Small intestine (tissue), 7 donors: ENCODE results near the gene GID8. TPM values are rescaled to one million over a fixed set of nuclear protein-coding genes. Genes with fewer than 3 reads are reported as not detected.
A peak's percentile ranks its signal among the peaks of the same experiment; 100 is the strongest.

Experiments
- DNase-seq, 2 donors: peaks; one replicate each; pipeline versions ENCODE4 v3.0.0 to v3.0.0-alpha.2; 2013
- FAIRE-seq: peaks from 2 replicates; lab custom pipeline; 2012; peaks lifted over from hg19 to GRCh38; lab: Jason Lieb, UNC
- H3K27ac ChIP-seq, 3 donors: one replicate each; pipeline ENCODE4 v1.5.1; 2013; ENCODE audit warnings: low read length in 2 of 3, mild to moderate bottlenecking in 2 of 3, control low read depth in 1 of 3, inconsistent platforms in 1 of 3, low read depth in 1 of 3, moderate library complexity in 1 of 3
- H3K27me3 ChIP-seq, 3 donors: one replicate each; pipeline ENCODE4 v1.6.1; 2013; ENCODE audit warnings: low read length in 3 of 3, inconsistent platforms in 1 of 3; ENCODE audit not compliant: control insufficient read depth in 3 of 3, insufficient read depth in 3 of 3
- H3K36me3 ChIP-seq, 3 donors: one replicate each; pipeline ENCODE4 v1.6.1; 2013; ENCODE audit warnings: low read length in 3 of 3, inconsistent platforms in 1 of 3, low read depth in 1 of 3, mild to moderate bottlenecking in 1 of 3, moderate library complexity in 1 of 3; ENCODE audit not compliant: control insufficient read depth in 3 of 3, insufficient read depth in 2 of 3
- H3K4me1 ChIP-seq, 3 donors: one replicate each; pipeline ENCODE4 v1.6.1; 2013; ENCODE audit warnings: low read length in 2 of 3, inconsistent platforms in 1 of 3, low read depth in 1 of 3, mild to moderate bottlenecking in 1 of 3, moderate library complexity in 1 of 3; ENCODE audit not compliant: control insufficient read depth in 3 of 3, insufficient read depth in 2 of 3
- H3K4me3 ChIP-seq, 3 donors: one replicate each; pipeline ENCODE4 v1.5.1; 2013; ENCODE audit warnings: low read length in 3 of 3, control low read depth in 1 of 3, inconsistent platforms in 1 of 3, low read depth in 1 of 3, mild to moderate bottlenecking in 1 of 3, moderate library complexity in 1 of 3
- H3K9me3 ChIP-seq, 2 donors: one replicate each; pipeline ENCODE4 v1.6.1; 2013; ENCODE audit warnings: low read depth in 1 of 2, low read length in 1 of 2; ENCODE audit not compliant: control insufficient read depth in 2 of 2, insufficient read depth in 1 of 2
- WGBS, 3 donors: extraction: QIAGEN DNeasy Blood & Tissue Kit; methylation state at CpG; one replicate each; pipeline ENCODE4 v1.1.7; 2013; 5-methylcytosine and 5-hydroxymethylcytosine counted together
- polyA plus RNA-seq, 4 donors: library from polyadenylated mRNA; stranded (reverse) in 3 of 4; unstranded in 1 of 4; fragments of 200-250 nt in 3 of 4; fragments of 120-200 nt in 1 of 4; gene quantifications; one replicate each; pipeline versions ENCODE4 v1.2.1 to v1.2.3, GENCODE V29; 2013
- donor health status: healthy with polysubstance abuse.
- donor health status: control.
- donor health status: control.
- donor health status: Bipolar disorder and iron deficiency.
- donor health status: healthy.

GID8 gene
- polyA plus RNA-seq, 4 donors, result 14.3 to 31.0 (median 17.1) TPM

DNA sequence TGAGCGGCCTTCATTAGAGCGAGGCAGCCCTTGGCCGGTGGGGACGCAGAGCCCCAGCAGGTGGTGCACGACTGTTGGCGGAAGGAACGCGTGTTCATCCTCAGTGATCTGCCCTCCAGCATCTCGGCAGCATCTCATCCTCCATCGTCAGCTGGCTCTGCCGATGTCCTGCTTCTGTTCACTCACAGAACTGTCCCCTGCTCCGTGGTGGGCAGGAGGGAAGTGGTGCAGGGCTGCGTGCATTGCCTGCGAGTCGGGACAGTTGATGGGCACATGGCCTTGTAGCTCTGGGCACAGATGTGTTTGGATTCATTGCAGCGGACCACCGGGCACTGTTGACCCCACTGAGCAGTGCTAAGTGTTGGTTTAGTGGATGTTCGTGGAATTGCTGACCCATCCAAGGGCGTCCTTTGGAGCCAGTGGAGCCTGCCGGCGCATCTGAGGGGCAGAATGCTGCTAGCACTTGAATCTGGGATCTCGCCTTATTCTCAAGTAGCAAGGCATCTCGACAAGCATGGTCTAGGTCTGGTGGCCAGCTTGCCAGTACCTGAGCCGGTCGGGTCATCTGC is 7.9 kb downstream of the GID8 start:
- Histone ChIP-seq H3K4me3 (no peak overlapping the region), H3K9me3 (peaks cover 0 to 5% of the 10 kb centered on the region in 2 donors), H3K27me3 (no peaks in the 10 kb centered on the region), H3K4me1 (no peaks in the 10 kb centered on the region), H3K36me3 (peaks cover 12 to 73% (median 23%) of the 10 kb centered on the region in 3 donors), H3K27ac (no peak overlapping the region)
- no peak for FAIRE-seq
- WGBS, 3 donors, result 92 to 94% (median 94%) methylated on average over 24 to 25 of the region's 25 CpGs
- no peak for DNase-seq

- Histone ChIP-seq H3K27ac (no peak overlapping the region), H3K4me1 (peaks cover 0 to under 1% (median 0%) of the 10 kb centered on the region in 3 donors), H3K36me3 (peaks cover 11 to 76% (median 23%) of the 10 kb centered on the region in 3 donors), H3K9me3 (peaks cover 0 to 5% of the 10 kb centered on the region in 2 donors), H3K4me3 (no peak overlapping the region), H3K27me3 (no peaks in the 10 kb centered on the region)
- WGBS, 3 donors, result 14 to 68% (median 40%) methylated on average over 10 of the region's 10 CpGs
- DNase-seq (peak in 1 of 2 donors; percentile 50), FAIRE-seq (no peak)
Measured at GRCh38 chr20:62946918-62947317, 9.0 kb downstream of the GID8 start.

DNA sequence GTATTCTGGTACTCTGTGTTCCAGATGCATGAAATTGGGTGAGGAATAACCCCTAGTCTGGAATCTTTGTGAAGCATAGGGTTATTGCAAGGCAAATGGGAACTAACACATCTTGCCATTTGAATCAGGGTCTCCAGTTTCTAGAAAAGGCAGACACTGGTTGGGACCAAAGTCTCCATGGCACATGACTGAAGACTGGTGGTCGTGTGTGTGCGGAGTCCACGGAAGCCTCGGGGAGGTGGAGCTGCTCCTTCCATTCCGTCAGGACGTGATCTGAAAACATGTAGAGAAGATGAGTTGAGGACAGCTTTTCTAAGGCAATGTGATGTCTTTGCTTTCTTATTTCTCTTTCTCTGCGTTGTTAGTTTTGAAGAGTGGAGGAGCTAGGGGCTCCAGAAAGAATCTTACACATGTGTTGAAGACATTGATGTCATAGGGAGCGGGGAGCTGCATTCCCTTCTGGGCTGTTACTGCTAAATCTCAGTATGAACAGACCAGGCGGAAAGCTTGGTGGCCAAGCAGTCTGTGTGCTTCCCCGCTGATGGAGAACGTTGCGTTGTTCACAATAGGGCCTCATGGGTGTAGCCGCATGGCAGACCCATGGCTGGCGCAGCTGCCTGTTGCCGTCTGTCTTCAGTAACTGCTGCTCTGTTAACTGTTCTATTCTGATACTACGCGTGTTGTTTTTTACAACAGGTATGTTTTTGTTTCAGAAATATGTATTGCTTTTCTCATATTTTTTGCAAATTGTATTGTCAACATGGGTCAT is 9.8 kb downstream of the GID8 start:
- DNase-seq, result no peak
- Histone ChIP-seq H3K9me3 (peaks cover 0 to 5% of the 10 kb centered on the region in 2 donors), H3K4me3 (no peak overlapping the region), H3K27ac (no peak overlapping the region), H3K36me3 (peaks cover 11 to 69% (median 23%) of the 10 kb centered on the region in 3 donors), H3K27me3 (no peaks in the 10 kb centered on the region), H3K4me1 (peaks cover 0 to 5% (median 0%) of the 10 kb centered on the region in 3 donors)
- WGBS, 3 donors, result 93 to 95% (median 94%) methylated on average over 17 of the region's 17 CpGs
- FAIRE-seq, result no peak

DNA sequence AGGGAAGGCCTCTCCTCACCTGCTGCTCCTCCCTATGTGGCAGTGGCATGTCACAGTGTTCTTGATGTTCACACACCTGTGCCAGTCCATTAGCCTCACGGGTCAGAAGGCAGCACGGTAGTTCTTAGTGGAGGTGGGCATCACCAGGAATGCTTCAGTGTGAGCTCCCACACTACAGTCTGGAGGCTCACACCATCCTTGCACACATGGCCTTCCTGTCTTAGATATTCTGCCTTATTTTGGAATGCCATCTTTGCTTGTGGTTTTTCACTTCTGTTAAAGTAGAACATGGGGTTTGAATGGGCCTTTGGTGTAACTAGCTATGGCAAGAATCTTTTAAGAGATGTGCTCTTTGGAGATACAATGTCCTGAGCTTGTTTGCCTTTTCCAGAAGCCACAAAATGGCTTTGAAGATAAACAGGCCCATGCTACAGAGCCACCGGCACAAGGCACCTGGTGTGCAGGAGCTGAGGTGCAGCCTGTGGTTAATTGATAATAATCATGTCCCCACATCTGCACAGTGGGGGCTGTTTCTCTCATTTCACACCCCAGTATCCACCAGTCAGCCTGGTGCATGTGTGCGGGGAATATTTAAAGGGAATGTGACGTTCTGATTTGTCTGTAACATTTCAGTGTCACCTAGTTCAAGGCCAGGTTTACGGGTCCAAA is 11.3 kb downstream of the GID8 start:
- 94 to 97% (median 95%) methylated on average over 6 of the region's 6 CpGs for WGBS, 3 donors
- H3K27ac ChIP-seq, result no peak overlapping the region
- H3K27me3 ChIP-seq, result no peaks in the 10 kb centered on the region
- H3K9me3 ChIP-seq, result peaks cover 0 to 5% of the 10 kb centered on the region in 2 donors
- H3K4me1 ChIP-seq, result peaks cover 0 to 20% (median 0%) of the 10 kb centered on the region in 3 donors
- no peak for DNase-seq
- no peak for FAIRE-seq
- H3K4me3 ChIP-seq, result no peak overlapping the region
- peaks cover 7 to 55% (median 18%) of the 10 kb centered on the region in 3 donors for H3K36me3 ChIP-seq

DNA sequence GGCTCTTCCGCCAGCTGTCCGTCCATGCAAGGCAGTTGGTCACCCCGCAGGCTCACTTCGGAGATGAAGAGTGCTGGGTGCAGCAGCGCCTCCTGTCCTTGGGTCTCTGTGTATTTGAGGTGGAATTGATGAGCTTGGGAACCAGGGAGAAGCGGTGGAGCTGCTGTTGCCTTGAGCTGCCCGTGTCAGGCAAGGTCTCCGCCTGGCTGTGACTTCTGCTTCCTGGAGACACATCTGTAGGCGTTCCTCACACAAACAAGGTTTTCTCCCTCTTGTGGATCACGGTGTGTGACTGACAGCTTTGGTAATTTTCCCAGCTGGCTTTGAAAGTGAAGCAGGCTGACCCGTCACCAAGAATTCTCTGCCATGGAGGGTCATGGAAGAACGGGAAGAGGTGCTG is 12.0 kb downstream of the GID8 start:
- Histone ChIP-seq H3K27me3 (no peaks in the 10 kb centered on the region), H3K4me1 (peaks cover 0 to 24% (median 0%) of the 10 kb centered on the region in 3 donors), H3K27ac (no peak overlapping the region), H3K4me3 (no peak overlapping the region), H3K36me3 (peaks cover 2 to 49% (median 12%) of the 10 kb centered on the region in 3 donors), H3K9me3 (peaks cover 0 to 5% of the 10 kb centered on the region in 2 donors)
- DNase-seq (no peak), FAIRE-seq (no peak)
- 92 to 96% (median 95%) methylated on average over 12 of the region's 12 CpGs for WGBS, 3 donors

DNA sequence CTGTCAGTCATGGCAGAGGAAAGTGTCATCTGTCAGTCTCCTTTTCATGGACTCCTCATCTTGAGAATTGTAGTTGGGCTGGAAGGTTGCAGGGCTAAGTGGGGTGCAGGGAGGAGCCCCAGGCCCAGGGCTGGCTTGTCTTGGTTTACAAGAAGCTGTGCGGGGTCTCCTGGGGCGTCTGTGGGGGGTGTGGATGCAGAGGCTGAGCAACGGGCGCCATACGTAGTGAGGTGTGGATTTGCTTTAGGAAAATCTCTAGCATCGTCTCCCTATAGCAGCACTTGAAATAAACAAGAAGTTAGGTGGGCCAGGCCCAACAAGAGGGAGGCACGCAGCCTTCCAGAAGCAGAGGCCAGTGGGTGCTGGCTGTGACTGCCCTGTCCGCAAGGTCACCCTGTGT is 12.8 kb downstream of the GID8 start:
- Histone ChIP-seq H3K4me3 (no peak overlapping the region), H3K9me3 (peaks cover 0 to 5% of the 10 kb centered on the region in 2 donors), H3K27ac (no peak overlapping the region), H3K27me3 (no peaks in the 10 kb centered on the region), H3K4me1 (peaks cover 0 to 28% (median 0%) of the 10 kb centered on the region in 3 donors), H3K36me3 (peaks cover 0 to 44% (median 8%) of the 10 kb centered on the region in 3 donors)
- FAIRE-seq (no peak), DNase-seq (no peak)
- WGBS, 3 donors, result 89 to 98% (median 93%) methylated on average over 8 of the region's 8 CpGs

- H3K4me1 ChIP-seq, result peaks cover 0 to 30% (median 0%) of the 10 kb centered on the region in 3 donors
- 87 to 90% (median 89%) methylated on average over 11 of the region's 11 CpGs for WGBS, 3 donors
- no peak for FAIRE-seq
Measured at GRCh38 chr20:62951143-62951895, 13.4 kb downstream of the GID8 start.

More at GRCh38 chr20:62951143-62951895, 13.4 kb downstream of the GID8 start:
- H3K36me3 ChIP-seq, result peaks cover 0 to 42% (median 3%) of the 10 kb centered on the region in 3 donors
- H3K27me3 ChIP-seq, result no peaks in the 10 kb centered on the region
- H3K4me3 ChIP-seq, result no peak overlapping the region
- no peak overlapping the region for H3K27ac ChIP-seq
- peaks cover 0 to 5% of the 10 kb centered on the region in 2 donors for H3K9me3 ChIP-seq
- DNase-seq, result no peak
